ENCODE measurements around the gene NINL. TPM values are rescaled to one million over a fixed set of nuclear protein-coding genes. Genes with fewer than 3 reads are reported as not detected.
"Not testable (repeated sequence)": the region's sequence is repeated elsewhere in the genome, so short reads cannot be mapped to it uniquely, and the experiment has no call there.

The NINL gene
- total RNA-seq, 2 experiments from 2014 or later, result 2.2 to 2.5 TPM

DNA sequence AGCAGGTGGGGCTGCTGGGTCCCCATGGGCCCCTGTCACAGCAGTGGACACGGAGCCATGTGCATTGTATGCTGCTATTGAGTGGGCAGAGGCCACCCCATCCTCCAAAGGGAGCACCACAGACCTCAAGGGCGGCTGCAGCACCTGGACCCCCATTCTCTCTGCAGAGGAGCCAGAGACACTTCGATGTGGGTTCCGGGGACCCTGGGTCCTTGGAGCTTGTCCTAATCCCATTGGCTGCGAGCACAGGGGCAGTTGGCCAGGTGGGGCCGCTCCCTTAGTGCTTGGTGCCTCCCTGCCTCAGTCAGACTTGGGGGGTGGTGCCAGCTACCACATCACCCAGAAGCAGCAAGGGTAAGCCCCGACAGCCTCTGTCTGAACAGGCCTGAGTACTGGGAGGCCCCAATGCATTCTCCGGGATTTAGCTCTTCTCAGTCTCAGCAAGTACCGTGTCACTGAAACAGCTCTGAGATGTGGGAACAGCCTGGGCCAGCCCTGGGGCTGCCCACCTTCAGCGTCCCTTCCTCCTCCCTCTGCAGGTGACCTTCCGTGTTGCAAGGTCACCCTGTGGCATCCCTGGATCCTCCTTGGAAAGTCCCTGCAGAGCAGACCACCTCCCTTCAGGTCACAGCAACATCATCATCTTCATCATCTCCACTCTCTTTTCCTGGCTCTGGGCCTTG, 104.0 kb downstream of the NINL start:
- Mint-ChIP-seq H3K9me3 (no peaks in the 10 kb centered on the region), H3K27ac (no peak overlapping the region)

DNA sequence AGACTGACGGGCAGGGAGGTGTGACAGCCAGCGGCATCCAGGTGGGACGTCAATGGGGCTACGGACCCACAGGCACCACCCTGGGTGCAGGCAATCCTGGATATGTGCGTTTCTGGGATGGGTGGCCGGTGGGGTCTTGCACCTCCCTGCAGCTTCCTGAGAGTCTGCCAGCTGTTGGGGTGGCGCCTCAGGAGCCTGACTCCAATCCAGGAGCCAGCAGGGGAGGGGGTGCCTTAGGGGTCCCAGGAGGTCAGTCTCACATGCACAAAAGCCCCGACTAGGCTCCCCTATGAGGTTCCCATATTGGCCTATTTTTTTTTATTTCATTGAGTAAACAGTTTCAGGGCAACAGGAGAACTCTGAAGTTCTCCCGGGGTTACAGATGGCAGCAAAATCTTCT, 104.5 kb downstream of the NINL start:
- DNase-seq (no peak), ATAC-seq (ENCODE audit: low read depth) (no peak)
- no peak overlapping the region for H3K27ac Mint-ChIP-seq
- POLR2A ChIA-PET, result no interaction called here
- no peaks in the 10 kb centered on the region for H3K9me3 Mint-ChIP-seq
- H3K4me1 Mint-ChIP-seq, result peaks cover 11% of the 10 kb centered on the region
- no peak overlapping the region for H3K4me3 Mint-ChIP-seq
- H3K36me3 Mint-ChIP-seq, result no peaks in the 10 kb centered on the region
- no peaks in the 10 kb centered on the region for H3K27me3 Mint-ChIP-seq

More for the DNA sequence above, 104.0 kb downstream of the NINL start:
- POLR2A ChIA-PET, result no interaction called here
- Mint-ChIP-seq H3K4me1 (peaks cover 15% of the 10 kb centered on the region), H3K27me3 (no peaks in the 10 kb centered on the region), H3K4me3 (no peak overlapping the region), H3K36me3 (no peaks in the 10 kb centered on the region)
- no peak for DNase-seq
- ATAC-seq (ENCODE audit: low read depth), result no peak

DNA sequence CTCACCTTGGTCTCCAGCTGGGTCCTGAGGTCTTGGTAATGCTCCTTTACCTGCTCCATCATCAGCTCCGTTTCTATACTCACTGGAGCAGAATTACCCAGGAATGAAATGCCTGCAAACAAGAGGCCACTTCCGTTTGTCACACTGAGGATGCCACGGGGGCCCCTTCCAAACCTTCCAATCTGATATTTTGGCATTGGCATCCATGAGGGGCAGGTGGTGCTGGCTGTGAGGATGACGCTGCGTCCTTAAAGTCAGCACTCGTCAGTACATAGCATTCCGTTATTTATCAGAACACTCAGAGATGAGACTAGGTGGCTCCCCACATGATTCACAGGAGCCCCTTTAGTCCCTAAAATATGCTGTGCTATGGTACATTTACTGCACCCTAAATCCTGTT, 105.2 kb downstream of the NINL start:
- Mint-ChIP-seq H3K27me3 (no peaks in the 10 kb centered on the region), H3K9me3 (no peaks in the 10 kb centered on the region), H3K4me3 (no peak overlapping the region), H3K4me1 (peaks cover 7% of the 10 kb centered on the region), H3K27ac (no peak overlapping the region), H3K36me3 (no peaks in the 10 kb centered on the region)
- DNase-seq (no peak), ATAC-seq (ENCODE audit: low read depth) (no peak)
- POLR2A ChIA-PET, result no interaction called here

DNA sequence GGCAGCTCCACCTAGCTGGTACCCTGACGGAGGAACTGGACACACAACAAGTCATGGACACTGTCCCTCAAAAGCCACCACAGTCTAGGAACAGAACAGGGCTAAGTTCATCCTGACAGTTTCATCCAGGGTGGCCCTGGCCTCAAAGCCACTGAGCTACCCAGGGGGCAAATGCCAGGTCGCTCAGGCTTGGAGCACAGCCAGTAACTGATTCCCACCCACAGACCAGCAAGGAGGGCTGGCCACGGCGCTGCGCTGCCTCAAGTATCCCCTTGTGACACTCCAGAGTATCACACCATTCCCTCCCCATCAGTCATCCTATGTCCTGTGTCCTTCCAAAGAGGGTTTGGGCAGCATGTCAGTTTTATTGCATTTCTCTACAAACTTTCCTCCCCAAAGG, 105.7 kb downstream of the NINL start:
- H3K36me3 Mint-ChIP-seq, result no peaks in the 10 kb centered on the region
- POLR2A ChIA-PET, result no interaction called here
- H3K9me3 Mint-ChIP-seq, result no peaks in the 10 kb centered on the region
- no peak for DNase-seq
- ATAC-seq (ENCODE audit: low read depth), result no peak
- H3K4me3 Mint-ChIP-seq, result no peak overlapping the region
- H3K27me3 Mint-ChIP-seq, result no peaks in the 10 kb centered on the region
- no peak overlapping the region for H3K27ac Mint-ChIP-seq
- peaks cover 1% of the 10 kb centered on the region for H3K4me1 Mint-ChIP-seq

DNA sequence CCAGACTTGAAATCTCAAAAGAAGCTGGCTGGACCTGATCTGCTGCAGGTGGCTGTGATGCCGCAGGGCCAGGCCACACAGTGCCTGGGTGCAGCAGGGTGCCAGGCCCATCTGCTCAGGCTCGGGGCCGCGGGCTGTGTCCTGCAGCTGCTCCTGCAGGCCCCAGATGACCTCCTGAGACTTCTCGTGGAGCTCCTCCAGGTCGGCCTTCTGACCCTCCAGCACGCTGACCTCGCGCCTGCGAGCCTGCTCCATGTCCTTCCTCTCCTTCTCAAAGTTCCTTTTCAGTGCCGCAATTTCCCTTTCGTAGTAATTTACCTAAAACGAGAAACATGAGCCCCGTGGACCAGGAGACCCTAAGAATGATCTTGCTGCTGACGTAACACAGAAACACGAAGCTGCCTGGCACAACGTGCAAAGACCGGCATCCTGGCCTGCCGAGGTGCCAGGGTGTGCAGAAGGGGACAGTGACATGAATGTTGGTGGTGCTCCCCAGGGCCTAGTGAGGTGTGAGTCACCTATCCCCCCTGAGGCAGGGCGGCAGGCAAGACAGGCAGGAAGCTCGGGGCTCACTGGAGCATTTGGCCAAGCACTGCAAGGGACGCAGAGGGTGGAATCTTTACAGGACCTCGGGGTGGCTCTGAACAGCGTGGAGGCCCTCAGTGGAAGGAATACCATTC, 106.3 kb downstream of the NINL start:
- H3K27me3 Mint-ChIP-seq, result no peaks in the 10 kb centered on the region

DNA sequence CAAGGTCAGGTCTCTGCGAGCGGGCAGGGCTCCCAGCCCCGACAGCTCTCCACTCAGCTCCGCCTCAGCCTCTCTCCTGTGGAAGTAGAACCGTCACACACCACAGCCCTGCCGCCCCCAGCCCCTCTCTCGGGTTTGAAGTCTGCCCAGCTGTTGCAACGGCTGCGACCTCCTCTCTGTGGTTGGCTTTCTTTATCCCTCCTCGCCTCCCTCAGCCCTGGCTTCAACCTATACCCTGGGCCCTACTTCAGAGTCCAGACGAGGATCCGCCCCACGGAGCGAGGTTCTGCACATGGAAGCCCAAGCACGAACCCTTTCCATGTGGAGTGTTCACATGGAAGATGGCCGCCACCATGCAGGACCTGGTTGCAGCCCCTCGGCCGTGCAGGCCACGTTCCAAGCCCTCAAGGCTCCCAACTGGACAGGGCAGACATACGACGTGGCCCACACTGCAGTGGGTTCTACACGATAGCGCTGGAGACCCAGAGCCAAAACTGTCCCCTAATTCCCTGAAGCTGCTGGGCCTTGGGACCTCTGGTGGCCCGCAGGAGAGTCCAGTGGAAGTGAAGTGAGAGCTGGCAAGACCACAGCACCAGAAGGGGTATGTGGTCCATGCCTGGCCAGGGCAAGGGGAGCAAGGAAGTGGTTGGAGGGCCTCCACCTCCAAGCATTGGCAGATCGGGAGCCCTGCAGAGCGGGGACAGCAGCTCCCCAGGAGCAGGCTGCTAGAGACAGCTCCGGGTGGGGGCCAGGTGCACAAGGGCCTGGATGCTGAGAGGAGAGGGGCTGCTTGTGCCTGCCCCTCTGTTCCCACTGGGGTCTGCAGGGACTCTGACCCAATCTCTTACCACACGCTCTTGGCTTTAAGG, 108.1 kb downstream of the NINL start:
- Mint-ChIP-seq H3K27me3 (no peaks in the 10 kb centered on the region), H3K27ac (no peak overlapping the region), H3K9me3 (no peaks in the 10 kb centered on the region), H3K36me3 (no peaks in the 10 kb centered on the region), H3K4me3 (no peak overlapping the region), H3K4me1 (no peaks in the 10 kb centered on the region)
- no peak for ATAC-seq (ENCODE audit: low read depth)
- DNase-seq, result no peak
- POLR2A ChIA-PET, result no interaction called here

More for the DNA sequence above, 106.3 kb downstream of the NINL start:
- DNase-seq (no peak), ATAC-seq (ENCODE audit: low read depth) (no peak)
- Mint-ChIP-seq H3K9me3 (no peaks in the 10 kb centered on the region), H3K4me1 (no peaks in the 10 kb centered on the region), H3K27ac (no peak overlapping the region), H3K4me3 (no peak overlapping the region), H3K36me3 (no peaks in the 10 kb centered on the region)
- POLR2A ChIA-PET, result no interaction called here

DNA sequence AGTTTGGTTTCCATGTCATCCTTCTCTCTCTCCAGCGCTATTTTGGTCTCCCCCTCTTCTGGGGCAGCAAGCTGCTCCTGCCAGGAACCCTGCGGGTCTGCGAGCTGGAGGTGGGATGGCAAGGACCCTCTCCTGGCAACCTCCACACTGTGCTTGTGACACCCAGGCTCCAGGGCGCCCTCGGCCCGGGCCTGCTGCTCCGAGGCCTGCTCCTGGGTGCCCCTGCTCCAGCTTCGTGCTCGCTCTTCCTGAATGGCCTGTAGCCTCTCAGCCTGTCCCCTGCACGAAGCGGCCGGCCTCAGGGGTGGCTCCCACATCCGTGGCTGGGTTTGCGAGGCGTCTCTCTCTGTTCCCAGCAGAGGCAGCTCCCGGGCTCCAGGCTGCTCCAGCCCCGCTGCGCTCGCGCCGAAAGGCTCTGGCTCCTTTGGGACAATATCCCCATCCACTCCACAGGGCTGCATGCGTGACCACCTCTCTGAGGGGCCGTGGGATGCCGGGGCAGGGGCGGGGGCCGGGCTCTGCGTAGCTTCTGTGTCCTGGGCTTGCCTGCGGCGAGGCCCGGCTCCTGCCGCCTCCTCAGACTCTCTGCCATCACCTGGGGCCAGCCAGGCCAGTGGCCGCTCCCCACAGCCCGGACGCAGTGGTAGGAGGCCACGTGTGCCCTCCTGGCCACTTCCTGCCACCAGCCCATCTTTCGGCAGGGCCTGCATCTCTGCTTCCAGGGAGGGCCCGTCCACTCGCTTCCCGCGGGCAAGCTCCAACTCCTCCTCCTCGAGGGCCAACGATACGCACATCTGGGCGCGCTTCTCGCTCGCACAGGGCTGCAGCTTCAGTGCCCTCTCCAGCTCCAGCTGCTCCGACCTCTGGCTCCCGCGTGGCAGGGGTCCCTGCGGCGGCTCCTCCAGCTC, 109.0 kb downstream of the NINL start:
- Mint-ChIP-seq H3K4me3 (no peak overlapping the region), H3K27me3 (no peaks in the 10 kb centered on the region), H3K4me1 (no peaks in the 10 kb centered on the region), H3K36me3 (no peaks in the 10 kb centered on the region), H3K9me3 (no peaks in the 10 kb centered on the region), H3K27ac (no peak overlapping the region)
- DNase-seq (no peak), ATAC-seq (ENCODE audit: low read depth) (no peak)
- POLR2A ChIA-PET, result no interaction called here

DNA sequence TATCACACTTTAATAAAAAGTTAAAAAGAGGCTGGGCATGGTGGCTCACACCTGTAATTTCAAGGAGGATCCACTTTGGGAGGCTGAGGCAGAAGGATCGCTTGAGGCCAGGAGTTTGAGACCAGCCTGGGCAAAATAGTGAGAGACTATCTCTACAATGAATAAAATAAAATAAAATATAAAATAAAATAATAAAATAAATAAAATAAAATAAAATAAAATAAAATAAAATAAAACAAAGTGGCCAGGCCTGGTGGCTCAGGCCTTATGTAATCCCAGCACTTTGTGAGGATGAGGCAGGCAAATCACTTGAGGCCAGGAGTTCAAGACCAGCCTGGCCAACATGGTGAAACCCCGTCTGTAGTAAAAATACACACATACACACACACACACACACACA, 112.0 kb downstream of the NINL start:
- H3K9me3 Mint-ChIP-seq; POLR2A ChIA-PET; H3K27ac Mint-ChIP-seq; ATAC-seq (ENCODE audit: low read depth); H3K36me3 Mint-ChIP-seq; DNase-seq; H3K4me3 Mint-ChIP-seq; H3K27me3 Mint-ChIP-seq; H3K4me1 Mint-ChIP-seq: not testable (repeated sequence)

DNA sequence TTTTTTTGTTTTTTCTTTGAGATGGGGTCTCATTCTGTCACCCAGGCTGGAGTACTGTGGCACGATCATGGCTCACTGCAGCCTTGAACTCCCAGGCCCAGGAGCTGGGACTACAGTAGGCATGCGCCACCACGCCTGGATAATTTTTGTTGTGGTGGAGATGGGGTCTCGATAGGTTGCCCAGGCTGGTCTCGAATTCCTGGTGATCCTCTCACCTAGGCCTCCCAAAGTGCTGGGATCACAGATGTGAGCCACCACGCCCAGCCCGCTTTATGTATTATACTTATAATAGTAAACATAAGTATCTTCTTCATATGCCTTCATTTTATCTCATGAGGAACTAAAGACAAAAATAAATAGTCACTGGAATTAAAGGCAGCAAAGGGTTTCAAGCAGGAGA, 114.3 kb downstream of the NINL start:
- H3K4me1 Mint-ChIP-seq, result peaks cover 4% of the 10 kb centered on the region
- no peaks in the 10 kb centered on the region for H3K9me3 Mint-ChIP-seq
- H3K27me3 Mint-ChIP-seq, result no peaks in the 10 kb centered on the region
- DNase-seq (no peak), ATAC-seq (ENCODE audit: low read depth) (no peak)
- no peaks in the 10 kb centered on the region for H3K36me3 Mint-ChIP-seq
- H3K27ac Mint-ChIP-seq, result no peak overlapping the region
- POLR2A ChIA-PET, result interaction anchor here (0.6 kb wide), 1 partner anchor 33 kb away, joined by 5 read pairs; no protein-coding TSS in a partner anchor
- H3K4me3 Mint-ChIP-seq, result no peak overlapping the region

DNA sequence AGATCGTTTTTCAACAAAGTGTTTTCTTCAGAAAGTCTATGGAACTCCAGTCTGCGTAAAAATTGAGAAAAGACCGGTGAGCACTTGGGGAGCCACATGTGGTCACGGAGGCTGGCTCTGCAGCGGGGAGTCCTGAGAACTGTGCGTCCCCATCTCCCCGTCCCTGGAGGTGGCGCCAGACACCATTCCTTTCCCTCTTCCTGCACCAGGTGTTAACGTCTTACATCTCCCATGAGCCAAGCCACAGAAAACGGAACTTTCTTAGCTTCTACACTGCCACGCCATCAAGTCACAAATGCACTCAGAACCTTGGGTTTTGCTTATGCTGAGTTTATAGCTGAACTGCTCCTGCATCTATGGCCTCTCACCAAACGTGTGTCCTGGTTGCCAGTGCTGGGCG, 115.3 kb downstream of the NINL start:
- H3K36me3 Mint-ChIP-seq, result no peaks in the 10 kb centered on the region
- H3K9me3 Mint-ChIP-seq, result no peaks in the 10 kb centered on the region
- no peak overlapping the region for H3K27ac Mint-ChIP-seq
- H3K27me3 Mint-ChIP-seq, result no peaks in the 10 kb centered on the region
- POLR2A ChIA-PET, result no interaction called here
- peak; percentile 57 for DNase-seq
- H3K4me3 Mint-ChIP-seq, result no peak overlapping the region
- ATAC-seq (ENCODE audit: low read depth), result peak; percentile 80
- H3K4me1 Mint-ChIP-seq, result peaks cover 4% of the 10 kb centered on the region

DNA sequence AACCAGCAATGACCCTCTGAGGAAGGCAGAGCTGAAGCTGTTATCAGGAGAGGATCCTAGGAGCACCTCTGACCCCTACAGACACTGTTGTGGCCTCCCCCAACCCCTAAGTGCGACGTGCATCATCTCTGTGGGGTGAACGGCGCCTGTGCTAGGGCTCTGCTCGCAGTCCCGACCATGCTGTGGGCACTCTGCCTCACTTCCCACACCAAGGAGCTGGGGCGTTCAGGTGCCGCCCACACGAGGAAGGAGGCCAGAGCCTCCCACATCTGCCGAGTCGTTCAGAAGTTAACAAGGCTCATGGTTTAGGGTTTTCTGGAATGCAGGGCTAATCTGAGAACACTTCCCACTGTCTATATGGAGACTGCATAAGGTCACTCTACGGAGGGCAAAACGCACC, 115.8 kb downstream of the NINL start:
- H3K9me3 Mint-ChIP-seq, result no peaks in the 10 kb centered on the region
- ATAC-seq (ENCODE audit: low read depth), result no peak
- no peak overlapping the region for H3K27ac Mint-ChIP-seq
- peaks cover 4% of the 10 kb centered on the region for H3K4me1 Mint-ChIP-seq
- H3K4me3 Mint-ChIP-seq, result no peak overlapping the region
- no peaks in the 10 kb centered on the region for H3K36me3 Mint-ChIP-seq
- POLR2A ChIA-PET, result no interaction called here
- DNase-seq, result no peak
- no peaks in the 10 kb centered on the region for H3K27me3 Mint-ChIP-seq

DNA sequence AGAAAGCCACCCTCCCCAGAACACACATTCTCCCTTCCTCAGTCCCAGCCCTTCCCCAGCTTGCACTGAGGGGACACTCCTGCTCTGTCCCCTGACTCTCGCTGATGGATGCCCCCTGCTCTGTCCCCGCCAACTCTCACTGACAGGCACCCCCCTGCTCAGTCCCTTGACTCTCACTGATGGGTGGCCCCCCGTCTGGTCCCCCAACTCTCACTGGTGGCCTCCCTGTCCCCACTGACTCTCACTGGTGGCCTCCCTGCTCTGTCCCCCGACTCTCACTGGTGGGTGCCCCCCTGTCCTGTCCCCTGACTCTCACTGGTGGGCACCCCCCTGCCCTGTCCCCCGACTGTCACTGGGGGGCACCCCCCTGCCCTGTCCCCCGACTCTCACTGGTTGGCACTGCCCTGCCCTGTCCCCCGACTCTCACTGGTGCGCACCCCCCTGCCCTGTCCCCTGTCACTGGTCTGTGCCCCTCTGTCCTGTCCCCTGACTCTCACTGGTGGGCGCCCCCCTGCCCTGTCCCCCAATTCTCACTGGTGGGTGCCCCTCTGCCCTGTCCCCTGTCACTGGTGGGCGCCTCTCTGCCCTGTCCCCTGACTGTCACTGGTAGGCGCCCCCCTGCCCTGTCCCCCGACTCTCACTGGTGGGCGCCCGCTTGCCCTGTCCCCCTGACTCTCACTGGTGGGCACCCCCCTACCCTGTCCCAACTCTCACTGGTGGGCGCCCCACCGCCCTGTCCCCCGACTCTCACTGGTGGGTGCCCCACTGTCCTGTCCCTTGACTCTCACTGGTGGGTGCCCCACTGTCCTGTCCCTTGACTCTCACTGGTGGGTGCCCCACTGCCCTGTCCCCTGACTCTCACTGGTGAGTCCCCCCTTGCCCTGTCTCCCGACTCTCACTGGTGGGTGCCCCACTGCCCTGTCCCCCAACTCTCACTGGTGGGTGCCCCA, 116.9 kb downstream of the NINL start:
- POLR2A ChIA-PET, result no interaction called here
- Mint-ChIP-seq H3K4me3 (no peak overlapping the region), H3K4me1 (peaks cover 4% of the 10 kb centered on the region), H3K27me3 (no peaks in the 10 kb centered on the region), H3K27ac (no peak overlapping the region), H3K36me3 (no peaks in the 10 kb centered on the region), H3K9me3 (no peaks in the 10 kb centered on the region)
- ATAC-seq (ENCODE audit: low read depth), result no peak
- DNase-seq, result no peak
